ENCODE measurements around the gene THBD.
"Not testable (repeated sequence)": the region's sequence is repeated elsewhere in the genome, so short reads cannot be mapped to it uniquely, and the experiment has no call there.

Gene THBD

GRCh38 chr20:23029324-23029723, 20.1 kb downstream of the THBD start:
- Histone ChIP-seq H3K36me3 (no peaks in the 10 kb centered on the region), H3K4me1 (peaks cover 17% of the 10 kb centered on the region), H4K20me1 (no peaks in the 10 kb centered on the region), H3K4me3 (no peak overlapping the region), H3K27me3 (no peaks in the 10 kb centered on the region), H3K27ac (no peak overlapping the region), H3K9me3 (no peaks in the 10 kb centered on the region), H3K4me2 (no peak overlapping the region), H3K9ac (no peak overlapping the region)
- no peak for TF ChIP-seq Cebpa-rat (IDR thresholded peaks at IDR 0.05)

GRCh38 chr20:23028392-23028791, 21.1 kb downstream of the THBD start:
- H3K9me3 ChIP-seq, result no peaks in the 10 kb centered on the region
- no peaks in the 10 kb centered on the region for H4K20me1 ChIP-seq
- no peaks in the 10 kb centered on the region for H3K27me3 ChIP-seq
- peaks cover 16% of the 10 kb centered on the region for H3K4me1 ChIP-seq
- no peak overlapping the region for H3K4me2 ChIP-seq
- H3K9ac ChIP-seq, result no peak overlapping the region
- no peak overlapping the region for H3K27ac ChIP-seq
- no peak overlapping the region for H3K4me3 ChIP-seq
- H3K36me3 ChIP-seq, result no peaks in the 10 kb centered on the region
- no peak for TF ChIP-seq Cebpa-rat (IDR thresholded peaks at IDR 0.05)

- no peaks in the 10 kb centered on the region for H3K27me3 ChIP-seq
- H3K4me2 ChIP-seq, result no peak overlapping the region
- H3K9ac ChIP-seq, result no peak overlapping the region
- no peaks in the 10 kb centered on the region for H4K20me1 ChIP-seq
- H3K9me3 ChIP-seq, result no peaks in the 10 kb centered on the region
- no peaks in the 10 kb centered on the region for H3K36me3 ChIP-seq
- H3K27ac ChIP-seq, result no peak overlapping the region
- no peak for TF ChIP-seq Cebpa-rat (IDR thresholded peaks at IDR 0.05)
- H3K4me3 ChIP-seq, result no peak overlapping the region
- H3K4me1 ChIP-seq, result peaks cover 10% of the 10 kb centered on the region
These were observed 21.8 kb downstream of the THBD start for GRCh38 chr20:23027721-23028120.

- not testable (repeated sequence) for H3K9me3 ChIP-seq, H3K27ac ChIP-seq, H3K9ac ChIP-seq, H3K27me3 ChIP-seq, H3K4me3 ChIP-seq, H3K36me3 ChIP-seq, H3K4me2 ChIP-seq, H4K20me1 ChIP-seq, H3K4me1 ChIP-seq
These were observed 24.0 kb downstream of the THBD start for GRCh38 chr20:23025503-23025902.

GRCh38 chr20:23024701-23025100, 24.8 kb downstream of the THBD start:
- H3K4me1 ChIP-seq, result no peaks in the 10 kb centered on the region; the same call in 1 of the 2 replicates
- H3K27me3 ChIP-seq, result no peaks in the 10 kb centered on the region
- no peaks in the 10 kb centered on the region for H3K9me3 ChIP-seq
- H3K4me3 ChIP-seq, result no peak overlapping the region
- H3K36me3 ChIP-seq, result no peaks in the 10 kb centered on the region
- no peaks in the 10 kb centered on the region for H4K20me1 ChIP-seq
- no peak overlapping the region for H3K9ac ChIP-seq
- TF ChIP-seq Cebpa-rat (IDR thresholded peaks at IDR 0.05), result no peak
- H3K4me2 ChIP-seq, result no peak overlapping the region
- no peak overlapping the region for H3K27ac ChIP-seq

GRCh38 chr20:23023621-23024177, 25.8 kb downstream of the THBD start:
- Histone ChIP-seq H3K4me1 (no peaks in the 10 kb centered on the region; the same call in 1 of the 2 replicates), H3K27me3 (no peaks in the 10 kb centered on the region)
- TF ChIP-seq Cebpa-rat (IDR thresholded peaks at IDR 0.05), result no peak

GRCh38 chr20:23022849-23023248, 26.6 kb downstream of the THBD start:
- H3K9me3 ChIP-seq, result no peaks in the 10 kb centered on the region
- TF ChIP-seq Cebpa-rat (IDR thresholded peaks at IDR 0.05), result no peak
- no peak overlapping the region for H3K4me3 ChIP-seq
- no peak overlapping the region for H3K9ac ChIP-seq
- H3K27ac ChIP-seq, result no peak overlapping the region
- no peaks in the 10 kb centered on the region; the same call in 1 of the 2 replicates for H3K4me1 ChIP-seq
- no peaks in the 10 kb centered on the region for H4K20me1 ChIP-seq
- H3K36me3 ChIP-seq, result no peaks in the 10 kb centered on the region
- no peaks in the 10 kb centered on the region for H3K27me3 ChIP-seq
- no peak overlapping the region for H3K4me2 ChIP-seq

More at GRCh38 chr20:23023621-23024177, 25.8 kb downstream of the THBD start:
- Histone ChIP-seq H4K20me1 (no peaks in the 10 kb centered on the region), H3K4me2 (no peak overlapping the region), H3K36me3 (no peaks in the 10 kb centered on the region), H3K4me3 (no peak overlapping the region), H3K9ac (no peak overlapping the region), H3K9me3 (no peaks in the 10 kb centered on the region), H3K27ac (no peak overlapping the region)

GRCh38 chr20:23021951-23022350, 27.5 kb downstream of the THBD start:
- Histone ChIP-seq H3K4me2 (no peak overlapping the region), H3K4me3 (no peak overlapping the region), H3K9me3 (no peaks in the 10 kb centered on the region), H3K27me3 (no peaks in the 10 kb centered on the region), H3K9ac (no peak overlapping the region), H3K27ac (no peak overlapping the region), H3K4me1 (no peaks in the 10 kb centered on the region), H3K36me3 (no peaks in the 10 kb centered on the region), H4K20me1 (no peaks in the 10 kb centered on the region)
- no peak for TF ChIP-seq Cebpa-rat (IDR thresholded peaks at IDR 0.05)

- H3K4me2 ChIP-seq, result no peak overlapping the region
- no peaks in the 10 kb centered on the region for H4K20me1 ChIP-seq
- no peaks in the 10 kb centered on the region for H3K4me1 ChIP-seq
- no peak overlapping the region for H3K27ac ChIP-seq
- H3K27me3 ChIP-seq, result no peaks in the 10 kb centered on the region
- no peak overlapping the region for H3K4me3 ChIP-seq
- no peak overlapping the region for H3K9ac ChIP-seq
- H3K9me3 ChIP-seq, result no peaks in the 10 kb centered on the region
- TF ChIP-seq Cebpa-rat (IDR thresholded peaks at IDR 0.05), result no peak
- no peaks in the 10 kb centered on the region for H3K36me3 ChIP-seq
These were observed 27.9 kb downstream of the THBD start for GRCh38 chr20:23021541-23021940.

GRCh38 chr20:23020230-23021018, 29.0 kb downstream of the THBD start:
- no peak for TF ChIP-seq Cebpa-rat (IDR thresholded peaks at IDR 0.05)
- no peaks in the 10 kb centered on the region for H3K27me3 ChIP-seq
- no peaks in the 10 kb centered on the region for H4K20me1 ChIP-seq
- H3K4me1 ChIP-seq, result no peaks in the 10 kb centered on the region
- no peak overlapping the region for H3K4me2 ChIP-seq
- H3K36me3 ChIP-seq, result no peaks in the 10 kb centered on the region
- no peaks in the 10 kb centered on the region for H3K9me3 ChIP-seq
- H3K27ac ChIP-seq, result no peak overlapping the region
- H3K4me3 ChIP-seq, result no peak overlapping the region
- no peak overlapping the region for H3K9ac ChIP-seq

Measured in BLaER1 (cell line).